DOHH2 (cell line): ENCODE data around the gene TTC39C.

Experiments used
- EZH2phosphoT487 ChIP-seq: fragments of 200-600 bp; sonication (generic); IDR thresholded peaks from 2 replicates; pipeline ENCODE4 v1.6.1; 2017; ENCODE audit warnings: borderline replicate concordance, mild to moderate bottlenecking, antibody characterized with exemption, low read length, moderate library complexity, mixed read lengths
- TF ChIP-seq, protein P1 (sequence below): fragments of 200-600 bp; sonication (generic); IDR thresholded peaks from one replicate; pipeline ENCODE4 v1.5.1; 2014; ENCODE audit warnings: antibody characterized with exemption, mild to moderate bottlenecking, low read depth, low read length; ENCODE audit not compliant: poor library complexity, severe bottlenecking

DNA sequence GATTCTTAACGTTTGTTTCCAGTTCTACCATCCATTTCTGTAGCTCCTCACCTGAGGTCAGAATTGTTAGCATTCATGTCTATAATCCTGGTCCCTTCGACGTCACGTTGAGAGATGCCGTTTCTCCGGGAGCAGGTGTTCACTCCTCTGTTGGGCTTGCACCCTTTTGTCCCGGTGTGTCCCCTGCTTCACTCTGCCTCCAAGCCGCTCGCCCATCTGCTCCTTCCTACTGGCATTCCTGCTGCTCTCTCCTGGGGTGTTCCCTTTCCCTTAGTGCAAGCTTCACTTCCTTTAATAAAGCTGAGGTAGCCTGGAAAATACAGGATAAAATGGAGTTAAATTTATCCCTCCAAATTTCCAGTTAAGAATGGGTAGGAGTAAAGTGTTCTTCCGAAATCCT, 62.4 kb downstream of the TTC39C start:
- TF ChIP-seq, protein P1, sequence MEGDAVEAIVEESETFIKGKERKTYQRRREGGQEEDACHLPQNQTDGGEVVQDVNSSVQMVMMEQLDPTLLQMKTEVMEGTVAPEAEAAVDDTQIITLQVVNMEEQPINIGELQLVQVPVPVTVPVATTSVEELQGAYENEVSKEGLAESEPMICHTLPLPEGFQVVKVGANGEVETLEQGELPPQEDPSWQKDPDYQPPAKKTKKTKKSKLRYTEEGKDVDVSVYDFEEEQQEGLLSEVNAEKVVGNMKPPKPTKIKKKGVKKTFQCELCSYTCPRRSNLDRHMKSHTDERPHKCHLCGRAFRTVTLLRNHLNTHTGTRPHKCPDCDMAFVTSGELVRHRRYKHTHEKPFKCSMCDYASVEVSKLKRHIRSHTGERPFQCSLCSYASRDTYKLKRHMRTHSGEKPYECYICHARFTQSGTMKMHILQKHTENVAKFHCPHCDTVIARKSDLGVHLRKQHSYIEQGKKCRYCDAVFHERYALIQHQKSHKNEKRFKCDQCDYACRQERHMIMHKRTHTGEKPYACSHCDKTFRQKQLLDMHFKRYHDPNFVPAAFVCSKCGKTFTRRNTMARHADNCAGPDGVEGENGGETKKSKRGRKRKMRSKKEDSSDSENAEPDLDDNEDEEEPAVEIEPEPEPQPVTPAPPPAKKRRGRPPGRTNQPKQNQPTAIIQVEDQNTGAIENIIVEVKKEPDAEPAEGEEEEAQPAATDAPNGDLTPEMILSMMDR: no peak
- no peak for TF ChIP-seq EZH2phosphoT487
